Tibial artery (tissue), 4 donors: Measurements from ENCODE around the gene CAPN11.
"Not testable (repeated sequence)": the region's sequence is repeated elsewhere in the genome, so short reads cannot be mapped to it uniquely, and the experiment has no call there.

Source experiments
- DNase-seq, 2 donors: peaks; one replicate each; pipeline ENCODE4 v3.0.0-alpha.2; 2019
- H3K27ac ChIP-seq, 2 donors: fragments of 200-600 bp; sonication (generic) in 1 of 2; 1 replicate in 1 of 2; 2 replicates in 1 of 2; pipeline ENCODE4 v1.5.1; 2018 to 2019; ENCODE audit warnings: mild to moderate bottlenecking in 1 of 2
- H3K27me3 ChIP-seq, 2 donors: fragments of 200-600 bp; sonication (generic) in 1 of 2; one replicate each; pipeline versions ENCODE4 v1.5.1 to v1.6.0; 2016 to 2019
- H3K36me3 ChIP-seq, 3 donors: fragments of 200-600 bp; sonication (generic) in 2 of 3; one replicate each; pipeline ENCODE4 v1.5.1; 2016 to 2019; ENCODE audit warnings: mild to moderate bottlenecking in 2 of 3
- H3K4me1 ChIP-seq, 4 donors: fragments of 200-600 bp; sonication (generic) in 2 of 4; 1 replicate in 3 of 4; 2 replicates in 1 of 4; pipeline ENCODE4 v1.5.1; 2016 to 2019
- H3K4me3 ChIP-seq, 2 donors: fragments of 200-600 bp; sonication (generic) in 1 of 2; 1 replicate in 1 of 2; 2 replicates in 1 of 2; pipeline ENCODE4 v1.5.1; 2018 to 2019; ENCODE audit warnings: mild to moderate bottlenecking in 2 of 2
- H3K9me3 ChIP-seq, 3 donors: fragments of 200-600 bp; sonication (generic) in 1 of 3; one replicate each; pipeline ENCODE4 v1.5.1; 2016 to 2019
- intact Hi-C: fragments of 100-400 bp; cut with DNase I; formaldehyde crosslinking; loops from one replicate; pipeline ENCODE4 v1.15.0; 2023; ENCODE audit warnings: low total_unique reads
- TF ChIP-seq, protein P1 (sequence below), 2 experiments: fragments of 200-600 bp in 1 of 2; fragments of 450-650 bp in 1 of 2; IDR thresholded peaks; one replicate each; pipeline ENCODE4 v1.5.1; 2017 to 2019; ENCODE audit warnings: antibody characterized with exemption in 2 of 2, mild to moderate bottlenecking in 1 of 2, moderate library complexity in 1 of 2

CAPN11 gene

DNA sequence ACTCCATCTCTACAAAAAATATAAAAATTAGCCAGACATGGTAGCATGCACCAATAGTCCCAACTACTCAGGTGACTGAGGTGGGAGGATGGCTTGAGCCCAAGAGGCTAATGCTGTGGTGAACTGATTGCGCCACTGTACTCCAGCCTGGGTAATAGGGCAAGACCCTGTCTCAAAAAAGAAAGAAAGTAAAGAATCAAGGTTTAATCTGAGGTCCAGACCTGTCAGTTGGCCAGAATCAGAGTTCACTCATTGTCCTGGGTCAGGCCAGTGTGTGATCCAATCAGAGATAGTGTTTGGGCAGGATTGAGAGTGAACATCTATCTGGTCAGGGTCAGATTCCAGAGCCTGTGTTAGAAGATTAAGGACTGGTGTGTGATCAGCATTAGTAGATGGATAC is 15.8 kb upstream of the CAPN11 start:
- DNase-seq: no peak
- TF ChIP-seq, protein P1, sequence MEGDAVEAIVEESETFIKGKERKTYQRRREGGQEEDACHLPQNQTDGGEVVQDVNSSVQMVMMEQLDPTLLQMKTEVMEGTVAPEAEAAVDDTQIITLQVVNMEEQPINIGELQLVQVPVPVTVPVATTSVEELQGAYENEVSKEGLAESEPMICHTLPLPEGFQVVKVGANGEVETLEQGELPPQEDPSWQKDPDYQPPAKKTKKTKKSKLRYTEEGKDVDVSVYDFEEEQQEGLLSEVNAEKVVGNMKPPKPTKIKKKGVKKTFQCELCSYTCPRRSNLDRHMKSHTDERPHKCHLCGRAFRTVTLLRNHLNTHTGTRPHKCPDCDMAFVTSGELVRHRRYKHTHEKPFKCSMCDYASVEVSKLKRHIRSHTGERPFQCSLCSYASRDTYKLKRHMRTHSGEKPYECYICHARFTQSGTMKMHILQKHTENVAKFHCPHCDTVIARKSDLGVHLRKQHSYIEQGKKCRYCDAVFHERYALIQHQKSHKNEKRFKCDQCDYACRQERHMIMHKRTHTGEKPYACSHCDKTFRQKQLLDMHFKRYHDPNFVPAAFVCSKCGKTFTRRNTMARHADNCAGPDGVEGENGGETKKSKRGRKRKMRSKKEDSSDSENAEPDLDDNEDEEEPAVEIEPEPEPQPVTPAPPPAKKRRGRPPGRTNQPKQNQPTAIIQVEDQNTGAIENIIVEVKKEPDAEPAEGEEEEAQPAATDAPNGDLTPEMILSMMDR (IDR thresholded peaks at IDR 0.05): no peak
- intact Hi-C loops: no loop called here

DNA sequence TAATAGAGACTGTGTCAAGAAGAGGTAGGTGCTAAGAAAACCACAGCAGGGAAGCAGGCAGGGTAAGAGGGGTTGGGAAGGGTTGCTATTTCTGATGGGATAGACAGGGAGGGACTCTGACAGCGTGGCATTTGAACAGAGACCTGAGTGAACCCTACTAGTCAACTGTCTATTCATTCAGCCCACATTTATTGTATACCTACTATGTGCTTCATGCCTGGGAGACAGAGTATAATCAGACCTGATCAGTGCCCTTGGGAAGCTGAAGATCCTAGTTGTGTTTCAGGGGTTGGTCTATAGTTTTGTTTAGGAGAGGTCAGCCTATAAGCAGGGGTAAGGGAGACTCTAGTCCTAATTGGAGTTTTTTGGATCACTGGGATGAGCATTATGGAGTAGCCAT is 14.9 kb upstream of the CAPN11 start:
- H3K36me3 ChIP-seq: peaks cover 49 to 96% (median 75%) of the 10 kb centered on the region in 3 donors
- intact Hi-C loops: no loop called here
- TF ChIP-seq, protein P1 (IDR thresholded peaks at IDR 0.05): no peak

More for the DNA sequence above, 15.8 kb upstream of the CAPN11 start:
- Histone ChIP-seq H3K4me1 (no peaks in the 10 kb centered on the region), H3K27ac (no peak overlapping the region), H3K27me3 (no peaks in the 10 kb centered on the region), H3K4me3 (no peak overlapping the region), H3K9me3 (no peaks in the 10 kb centered on the region), H3K36me3 (peaks cover 40 to 96% (median 75%) of the 10 kb centered on the region in 3 donors)

DNA sequence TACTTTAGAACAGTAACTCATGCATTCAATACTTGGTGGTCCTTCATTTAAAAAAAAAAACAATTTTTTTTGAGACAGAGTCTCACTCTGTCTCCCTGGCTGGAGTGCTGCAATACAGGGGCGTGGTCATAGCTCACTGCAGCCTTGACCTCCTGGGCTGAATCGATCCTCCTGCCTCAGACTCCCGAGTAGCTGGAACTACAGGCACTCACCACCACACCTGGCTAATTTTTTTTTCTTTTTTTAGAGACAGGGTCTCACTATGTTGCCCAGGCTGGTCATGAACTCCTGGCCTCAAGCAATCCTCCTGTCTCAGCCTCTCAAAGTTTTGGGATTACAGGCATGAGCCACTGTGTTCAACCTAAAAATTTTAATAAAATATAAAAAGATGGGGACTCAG is 14.1 kb upstream of the CAPN11 start:
- intact Hi-C loops, H3K9me3 ChIP-seq, H3K4me3 ChIP-seq, H3K27ac ChIP-seq, H3K27me3 ChIP-seq, H3K4me1 ChIP-seq, DNase-seq: not testable (repeated sequence)
- H3K36me3 ChIP-seq: peaks cover 54 to 96% (median 75%) of the 10 kb centered on the region in 3 donors

More for the DNA sequence above, 14.9 kb upstream of the CAPN11 start:
- Histone ChIP-seq H3K27ac (no peak overlapping the region), H3K4me1 (no peaks in the 10 kb centered on the region), H3K9me3 (no peaks in the 10 kb centered on the region), H3K4me3 (no peak overlapping the region), H3K27me3 (no peaks in the 10 kb centered on the region)
- DNase-seq: no peak

DNA sequence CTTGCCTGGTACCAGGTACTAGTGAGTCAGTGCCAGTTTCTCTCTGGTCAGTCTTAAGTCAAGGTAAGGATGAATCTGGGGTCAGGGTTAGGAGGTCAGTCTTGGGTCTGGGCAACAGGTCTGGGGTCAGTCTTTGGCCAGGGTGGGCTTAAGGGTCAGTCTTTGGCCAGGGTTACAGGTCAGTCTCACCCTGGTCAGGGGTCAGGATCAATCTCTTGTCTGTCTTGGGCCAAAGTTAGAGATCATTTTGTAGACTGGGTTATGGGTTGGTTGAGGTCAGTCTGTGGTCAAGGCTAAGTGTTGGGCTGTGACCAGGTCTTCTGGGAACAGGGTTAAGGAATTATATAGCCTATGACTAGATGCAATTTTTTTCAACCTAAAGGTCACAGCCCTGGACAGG is 12.8 kb upstream of the CAPN11 start:
- H3K4me3 ChIP-seq: no peak overlapping the region
- H3K27ac ChIP-seq: no peak overlapping the region
- H3K9me3 ChIP-seq: no peaks in the 10 kb centered on the region
- H3K36me3 ChIP-seq: peaks cover 48 to 94% (median 68%) of the 10 kb centered on the region in 3 donors
- no peak for DNase-seq
- intact Hi-C loops: no loop called here
- TF ChIP-seq, protein P1 (IDR thresholded peaks at IDR 0.05): no peak
- H3K4me1 ChIP-seq: no peaks in the 10 kb centered on the region
- H3K27me3 ChIP-seq: no peaks in the 10 kb centered on the region

DNA sequence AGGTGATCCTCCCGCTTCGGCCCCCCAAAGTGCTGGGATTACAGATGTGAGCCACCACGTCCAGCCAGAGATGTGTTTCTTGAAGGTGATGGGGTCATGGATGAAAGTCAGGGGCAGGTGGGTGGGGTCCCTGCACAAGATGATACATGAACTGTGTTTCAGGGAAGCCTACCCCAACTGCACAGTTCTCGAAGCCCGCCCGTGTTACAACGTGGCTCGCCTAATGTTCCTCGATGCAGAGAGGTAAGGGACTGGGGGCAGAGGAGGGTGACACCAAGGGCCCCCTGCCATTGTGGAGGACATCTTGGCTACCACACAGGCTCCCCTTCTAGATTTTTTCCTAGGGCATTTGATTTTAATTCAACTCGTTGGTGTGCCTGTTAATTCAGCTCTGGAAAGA is 11.9 kb upstream of the CAPN11 start:
- H3K4me3 ChIP-seq: no peak overlapping the region
- peaks cover 0 to 3% (median 2%) of the 10 kb centered on the region in 4 donors for H3K4me1 ChIP-seq
- intact Hi-C loops: no loop called here
- DNase-seq: no peak
- H3K27ac ChIP-seq: no peak overlapping the region
- H3K9me3 ChIP-seq: no peaks in the 10 kb centered on the region
- H3K27me3 ChIP-seq: no peaks in the 10 kb centered on the region
- TF ChIP-seq, protein P1 (IDR thresholded peaks at IDR 0.05): no peak
- H3K36me3 ChIP-seq: peaks cover 43 to 85% (median 59%) of the 10 kb centered on the region in 3 donors

DNA sequence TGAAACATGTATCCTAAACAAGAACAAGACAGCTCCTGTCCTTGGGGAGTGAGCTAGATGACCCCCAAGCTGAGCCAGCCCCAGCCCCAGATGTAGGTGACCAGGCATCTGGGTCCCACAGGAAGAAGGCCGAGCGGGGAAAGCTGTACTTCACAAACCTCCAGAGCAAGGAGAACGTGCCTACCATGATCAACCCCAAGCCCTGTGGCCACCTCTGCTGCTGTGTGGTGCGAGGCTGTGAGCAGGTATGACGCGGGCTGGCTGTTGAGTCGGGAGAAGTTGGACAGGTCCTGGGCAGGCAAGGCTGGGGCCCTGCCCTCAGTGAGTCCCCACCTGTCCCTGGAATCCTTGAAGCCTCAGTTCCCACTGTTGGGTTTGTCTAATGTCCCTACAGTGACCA is 11.4 kb upstream of the CAPN11 start:
- Histone ChIP-seq H3K36me3 (peaks cover 43 to 80% (median 58%) of the 10 kb centered on the region in 3 donors), H3K4me1 (peaks cover 0 to 6% (median 5%) of the 10 kb centered on the region in 4 donors), H3K27ac (no peak overlapping the region), H3K9me3 (no peaks in the 10 kb centered on the region), H3K4me3 (no peak overlapping the region), H3K27me3 (no peaks in the 10 kb centered on the region)
- no peak for DNase-seq
- intact Hi-C loops: no loop called here
- TF ChIP-seq, protein P1 (IDR thresholded peaks at IDR 0.05): no peak
